Subcutaneous adipose tissue (tissue), 4 donors: Measurements from ENCODE around the gene OR52N4. TPM values are rescaled to one million over a fixed set of nuclear protein-coding genes. Genes with fewer than 3 reads are reported as not detected.

Experiments
- total RNA-seq, 4 donors: library from RNA; depleted of rRNA; stranded (reverse); fragments of >200 nt; gene quantifications; one replicate each; pipeline ENCODE4 v1.1.0, GENCODE V29; 2016
- TF ChIP-seq, protein P1 (sequence below): fragments of 450-650 bp; IDR thresholded peaks from one replicate; pipeline ENCODE4 v1.5.1; 2016; ENCODE audit warnings: low read depth, mild to moderate bottlenecking, control low read depth, antibody characterized with exemption, moderate library complexity

Gene OR52N4
- total RNA-seq, 4 donors from 2014 or later = not detected

DNA sequence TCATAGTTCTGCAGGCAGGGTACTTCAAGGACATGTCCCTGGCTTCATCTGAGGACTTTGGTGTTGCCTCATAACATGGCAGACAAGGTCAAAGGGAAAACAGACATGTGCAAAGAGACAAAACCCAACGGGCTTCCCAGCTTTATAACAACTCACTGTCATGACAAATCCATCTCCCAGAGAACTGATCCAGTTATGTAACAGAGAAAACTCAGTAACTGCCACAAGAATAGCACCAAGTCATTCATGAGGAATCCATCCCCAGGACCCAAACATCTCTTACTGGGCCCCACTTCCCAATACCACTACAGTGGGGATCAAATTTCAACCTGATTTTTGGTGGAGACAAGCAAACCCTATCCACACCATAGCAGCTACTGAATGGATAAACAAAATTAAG lies 13.0 kb downstream of the OR52N4 start:
- TF ChIP-seq, protein P1, sequence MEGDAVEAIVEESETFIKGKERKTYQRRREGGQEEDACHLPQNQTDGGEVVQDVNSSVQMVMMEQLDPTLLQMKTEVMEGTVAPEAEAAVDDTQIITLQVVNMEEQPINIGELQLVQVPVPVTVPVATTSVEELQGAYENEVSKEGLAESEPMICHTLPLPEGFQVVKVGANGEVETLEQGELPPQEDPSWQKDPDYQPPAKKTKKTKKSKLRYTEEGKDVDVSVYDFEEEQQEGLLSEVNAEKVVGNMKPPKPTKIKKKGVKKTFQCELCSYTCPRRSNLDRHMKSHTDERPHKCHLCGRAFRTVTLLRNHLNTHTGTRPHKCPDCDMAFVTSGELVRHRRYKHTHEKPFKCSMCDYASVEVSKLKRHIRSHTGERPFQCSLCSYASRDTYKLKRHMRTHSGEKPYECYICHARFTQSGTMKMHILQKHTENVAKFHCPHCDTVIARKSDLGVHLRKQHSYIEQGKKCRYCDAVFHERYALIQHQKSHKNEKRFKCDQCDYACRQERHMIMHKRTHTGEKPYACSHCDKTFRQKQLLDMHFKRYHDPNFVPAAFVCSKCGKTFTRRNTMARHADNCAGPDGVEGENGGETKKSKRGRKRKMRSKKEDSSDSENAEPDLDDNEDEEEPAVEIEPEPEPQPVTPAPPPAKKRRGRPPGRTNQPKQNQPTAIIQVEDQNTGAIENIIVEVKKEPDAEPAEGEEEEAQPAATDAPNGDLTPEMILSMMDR = no peak

DNA sequence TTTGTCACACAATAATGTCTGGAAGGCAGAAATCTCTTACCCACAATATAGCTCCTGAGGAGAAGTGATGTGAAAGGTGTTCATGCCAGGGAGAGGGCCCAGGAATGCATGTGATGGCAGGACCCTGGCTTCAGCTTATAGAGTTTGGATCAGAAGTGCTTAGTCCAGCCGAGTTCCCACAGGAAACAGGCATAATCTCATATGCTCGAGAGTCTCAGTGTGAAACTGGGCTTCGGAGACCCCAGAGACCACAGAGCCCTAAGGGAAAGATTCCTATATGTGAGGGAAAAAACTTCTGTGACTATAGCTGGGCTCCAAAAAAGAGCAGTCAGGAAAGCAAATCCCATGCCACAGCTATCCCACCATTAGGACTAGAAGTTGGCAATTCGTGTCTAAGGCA lies 29.2 kb downstream of the OR52N4 start, which contains the start of gene OR52N5:
TSS of gene OR52N5 (minus strand) at position 101 of the 400 bp plus-strand sequence. CDS start 4,721 bp downstream, outside the sequence.
- TF ChIP-seq, protein P1 = no peak

DNA sequence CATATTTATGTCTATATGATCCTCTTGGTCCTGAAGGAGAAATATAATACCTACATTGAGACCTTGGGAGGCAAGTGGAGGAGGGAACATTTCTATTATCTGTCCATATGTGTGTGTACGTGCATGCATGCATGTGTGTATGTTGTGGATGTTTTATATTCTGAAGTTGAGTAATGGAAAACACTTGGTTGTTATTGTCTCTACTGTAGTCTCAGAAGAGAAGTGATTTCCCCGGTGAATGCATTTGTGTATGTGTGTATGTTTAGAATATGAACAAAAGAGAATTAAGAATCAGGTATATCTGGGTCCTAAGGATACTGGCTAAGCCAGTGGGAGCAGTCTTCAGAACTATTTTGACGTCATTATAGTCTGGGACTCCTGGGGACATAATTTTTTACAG lies 37.1 kb downstream of the OR52N4 start, which contains the start of gene OR52N1:
TSS of gene OR52N1 (minus strand) at position 101 of the 400 bp plus-strand sequence. CDS start 2,449 bp downstream, outside the sequence.
- TF ChIP-seq, protein P1 = no peak

DNA sequence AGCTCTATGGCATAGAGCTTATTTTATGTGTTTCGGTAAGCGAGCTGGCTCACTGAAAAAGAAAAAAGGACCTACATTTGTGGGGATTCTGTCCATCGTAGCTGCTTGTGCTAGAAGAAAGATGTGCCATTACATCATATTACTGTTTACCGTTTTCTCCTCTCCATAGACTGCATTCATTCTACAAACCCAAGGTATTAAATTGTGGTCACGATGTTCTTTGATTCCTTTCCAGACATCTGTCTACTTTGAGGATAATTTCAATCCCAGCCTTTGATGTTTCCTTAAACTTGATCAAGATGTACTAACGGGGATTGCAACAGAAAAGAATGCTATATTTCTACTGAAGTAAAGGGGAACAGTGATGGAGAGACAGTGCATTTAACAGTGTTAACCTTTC lies 42.5 kb downstream of the OR52N4 start:
- TF ChIP-seq, protein P1 = no peak

DNA sequence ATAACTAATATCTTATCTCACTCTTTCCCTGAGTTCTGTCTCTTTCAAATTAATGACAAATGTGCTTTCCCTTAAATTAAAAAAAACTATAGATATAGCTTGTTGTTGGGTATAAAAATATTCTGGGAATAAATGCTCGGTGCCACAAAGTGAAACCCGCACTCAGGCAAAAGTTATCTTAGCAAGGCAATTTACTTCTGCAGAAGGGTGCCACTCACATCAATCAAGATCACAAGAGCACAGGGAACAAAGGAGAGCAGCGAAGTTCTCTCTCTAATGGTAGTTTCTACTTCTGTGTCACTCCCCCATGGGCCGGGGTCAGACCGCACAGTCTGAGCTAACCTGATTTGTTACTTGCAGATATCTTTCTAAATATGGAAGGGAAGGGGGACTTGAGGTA lies 49.9 kb downstream of the OR52N4 start:
- TF ChIP-seq, protein P1 = no peak

Other genes with a start within 250 kb of the OR52N4 start
- gene UBQLN3, start 244.3 kb upstream of the OR52N4 start, total RNA-seq = under 1 TPM in 3 of 4 donors, not detected in 1; 0.17 to 0.57 (median 0.49) TPM
- gene UBQLNL, start 237.5 kb upstream of the OR52N4 start, total RNA-seq = under 1 TPM; 0.34 to 0.98 (median 0.71) TPM
- gene OR52H1, start 205.7 kb upstream of the OR52N4 start, total RNA-seq = not detected
- not detected for gene OR52B6, start 173.4 kb upstream of the OR52N4 start, total RNA-seq
- 1 to 10 TPM; 1.6 to 9.2 (median 3.4) TPM for gene TRIM6, start 157.6 kb upstream of the OR52N4 start, total RNA-seq
- gene TRIM34, start 129.2 kb upstream of the OR52N4 start, total RNA-seq = 10 to 100 TPM in 1 of 4 donors, 1 to 10 TPM in 3; 4.1 to 12.1 (median 8.1) TPM
- 10 to 100 TPM; 12.6 to 22.8 (median 16.7) TPM for gene TRIM5, start 69.2 kb upstream of the OR52N4 start, total RNA-seq
- gene TRIM22, start 64.5 kb upstream of the OR52N4 start, total RNA-seq = 10 to 100 TPM; 35.9 to 96.8 (median 64.8) TPM
- under 1 TPM in 2 of 4 donors, not detected in 2; 0.22 to 0.75 TPM for gene OR56B1, start 17.8 kb upstream of the OR52N4 start, total RNA-seq
- under 1 TPM in 2 of 4 donors, not detected in 2; 0.33 to 0.44 TPM for gene OR52N5, start 29.1 kb downstream of the OR52N4 start, total RNA-seq
- gene OR52N1, start 37.0 kb downstream of the OR52N4 start, total RNA-seq = not detected
- not detected for gene OR52N2, start 54.7 kb downstream of the OR52N4 start, total RNA-seq
- gene OR52E6, start 87.7 kb downstream of the OR52N4 start, total RNA-seq = not detected
- not detected for gene OR52E8, start 103.4 kb downstream of the OR52N4 start, total RNA-seq
- not detected for gene OR52E4, start 126.4 kb downstream of the OR52N4 start, total RNA-seq
- not detected for gene OR52E5, start 139.0 kb downstream of the OR52N4 start, total RNA-seq
- gene OR56A3, start 188.0 kb downstream of the OR52N4 start, total RNA-seq = not detected
- not detected for gene OR56A5, start 214.3 kb downstream of the OR52N4 start, total RNA-seq
- not detected for gene OR52L1, start 232.7 kb downstream of the OR52N4 start, total RNA-seq